Suprapubic skin (tissue), 4 donors: ENCODE data around the gene KCNE2. TPM values are rescaled to one million over a fixed set of nuclear protein-coding genes. Genes with fewer than 3 reads are reported as not detected.
A peak's percentile ranks its signal among the peaks of the same experiment; 100 is the strongest.

Source experiments
- DNase-seq, 2 donors: peaks; one replicate each; pipeline ENCODE4 v3.0.0-alpha.2; 2019; ENCODE audit warnings: low spot score in 2 of 2
- H3K27ac ChIP-seq: fragments of 200-600 bp; sonication (generic); one replicate; pipeline ENCODE4 v1.5.1; 2019
- H3K27me3 ChIP-seq: fragments of 200-600 bp; sonication (generic); one replicate; pipeline ENCODE4 v1.5.1; 2019
- H3K36me3 ChIP-seq: fragments of 200-600 bp; sonication (generic); one replicate; pipeline ENCODE4 v1.5.1; 2019
- H3K4me1 ChIP-seq: fragments of 200-600 bp; sonication (generic); one replicate; pipeline ENCODE4 v1.5.1; 2019
- H3K4me3 ChIP-seq: fragments of 200-600 bp; sonication (generic); one replicate; pipeline ENCODE4 v1.5.1; 2019; ENCODE audit warnings: mild to moderate bottlenecking
- H3K9me3 ChIP-seq: fragments of 200-600 bp; sonication (generic); one replicate; pipeline ENCODE4 v1.5.1; 2019
- EP300 ChIP-seq: sonication (generic); formaldehyde crosslinking; IDR thresholded peaks from one replicate; pipeline ENCODE4 v1.6.1; 2017; ENCODE audit warnings: antibody characterized with exemption
- POLR2A ChIP-seq, 2 donors: fragments of 450-650 bp; IDR thresholded peaks; one replicate each; pipeline ENCODE4 v1.6.1; 2017; ENCODE audit warnings: antibody characterized with exemption in 2 of 2, mild to moderate bottlenecking in 2 of 2, moderate library complexity in 2 of 2
- POLR2AphosphoS5 ChIP-seq, 3 donors: sonication (generic); formaldehyde crosslinking; IDR thresholded peaks; one replicate each; pipeline ENCODE4 v1.6.1; 2017; ENCODE audit warnings: antibody characterized with exemption in 3 of 3
- WGBS: methylation state at CpG from one replicate; pipeline ENCODE4 v1.1.5; 2018; 5-methylcytosine and 5-hydroxymethylcytosine counted together
- total RNA-seq, 4 donors: library from RNA; depleted of rRNA; stranded (reverse); fragments of >200 nt; gene quantifications; one replicate each; pipeline ENCODE4 v1.1.0, GENCODE V29; 2016
- TF ChIP-seq, protein P1 (sequence below), 2 donors: fragments of 200-600 bp in 1 of 2; fragments of 450-650 bp in 1 of 2; sonication (generic) in 1 of 2; IDR thresholded peaks; one replicate each; pipeline ENCODE4 v1.5.1; 2016 to 2019; ENCODE audit warnings: antibody characterized with exemption in 2 of 2, mild to moderate bottlenecking in 1 of 2, moderate library complexity in 1 of 2

KCNE2 gene
- total RNA-seq, 4 donors from 2014 or later, result not detected

DNA sequence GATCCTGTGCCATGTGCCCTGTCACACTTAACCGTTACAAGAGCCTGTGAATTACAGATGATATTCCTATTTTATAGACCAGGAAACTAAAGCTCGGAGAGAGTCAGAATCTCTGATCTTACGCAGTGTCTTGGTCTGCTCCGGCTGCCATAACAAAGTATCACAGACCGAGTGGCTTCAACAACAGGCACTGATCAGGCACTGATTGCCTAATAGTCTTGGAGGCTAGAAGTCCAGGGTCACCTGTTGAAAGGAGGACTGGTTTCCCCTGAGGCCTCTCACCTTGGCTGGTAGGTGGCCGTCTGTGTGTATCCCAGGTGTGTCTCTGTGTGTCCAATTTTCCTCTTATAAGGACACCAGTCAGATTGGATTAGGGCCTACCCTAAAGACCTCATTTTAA, 31.5 kb upstream of the KCNE2 start:
- H3K9me3 ChIP-seq, result no peaks in the 10 kb centered on the region
- no peak for DNase-seq
- H3K36me3 ChIP-seq, result no peaks in the 10 kb centered on the region
- no peak for TF ChIP-seq POLR2A (IDR thresholded peaks at IDR 0.05)
- no peak for TF ChIP-seq POLR2AphosphoS5 (IDR thresholded peaks at IDR 0.05)
- TF ChIP-seq, protein P1, sequence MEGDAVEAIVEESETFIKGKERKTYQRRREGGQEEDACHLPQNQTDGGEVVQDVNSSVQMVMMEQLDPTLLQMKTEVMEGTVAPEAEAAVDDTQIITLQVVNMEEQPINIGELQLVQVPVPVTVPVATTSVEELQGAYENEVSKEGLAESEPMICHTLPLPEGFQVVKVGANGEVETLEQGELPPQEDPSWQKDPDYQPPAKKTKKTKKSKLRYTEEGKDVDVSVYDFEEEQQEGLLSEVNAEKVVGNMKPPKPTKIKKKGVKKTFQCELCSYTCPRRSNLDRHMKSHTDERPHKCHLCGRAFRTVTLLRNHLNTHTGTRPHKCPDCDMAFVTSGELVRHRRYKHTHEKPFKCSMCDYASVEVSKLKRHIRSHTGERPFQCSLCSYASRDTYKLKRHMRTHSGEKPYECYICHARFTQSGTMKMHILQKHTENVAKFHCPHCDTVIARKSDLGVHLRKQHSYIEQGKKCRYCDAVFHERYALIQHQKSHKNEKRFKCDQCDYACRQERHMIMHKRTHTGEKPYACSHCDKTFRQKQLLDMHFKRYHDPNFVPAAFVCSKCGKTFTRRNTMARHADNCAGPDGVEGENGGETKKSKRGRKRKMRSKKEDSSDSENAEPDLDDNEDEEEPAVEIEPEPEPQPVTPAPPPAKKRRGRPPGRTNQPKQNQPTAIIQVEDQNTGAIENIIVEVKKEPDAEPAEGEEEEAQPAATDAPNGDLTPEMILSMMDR (IDR thresholded peaks at IDR 0.05), result no peak
- no peak for TF ChIP-seq EP300
- H3K4me3 ChIP-seq, result no peak overlapping the region
- peaks cover 4% of the 10 kb centered on the region for H3K4me1 ChIP-seq
- no peaks in the 10 kb centered on the region for H3K27me3 ChIP-seq
- no peak overlapping the region for H3K27ac ChIP-seq
- WGBS, result 93% methylated on average over 6 of the region's 6 CpGs

DNA sequence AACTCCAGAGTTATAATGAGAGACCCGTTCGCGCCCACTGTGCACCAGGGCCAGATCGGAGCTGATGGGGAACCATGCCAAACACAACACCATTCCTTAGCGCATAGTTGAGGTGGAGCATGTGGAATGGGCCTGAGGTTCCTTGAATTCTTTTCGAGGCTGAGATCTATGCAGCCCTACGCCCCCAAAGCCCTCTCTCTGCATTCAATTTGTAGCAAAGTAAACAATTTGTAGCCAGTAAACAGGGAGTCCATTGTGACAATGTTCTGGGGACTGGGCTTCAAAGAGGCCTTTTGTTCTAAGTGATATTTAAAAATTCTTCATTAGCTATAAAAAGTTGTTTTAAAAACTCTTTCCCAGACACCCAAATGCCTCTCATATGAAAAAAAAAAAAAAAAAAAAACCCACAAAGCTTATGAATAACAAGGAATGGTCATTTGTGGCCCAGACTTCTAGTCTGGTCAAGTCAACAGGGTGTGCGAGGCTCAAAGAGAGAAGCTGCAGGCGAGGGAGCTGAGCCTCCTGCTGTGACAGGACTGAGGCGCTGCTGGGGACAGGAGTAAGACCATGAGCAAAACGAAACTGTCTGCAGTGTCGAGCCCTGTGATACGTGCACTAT, 30.6 kb upstream of the KCNE2 start:
- DNase-seq, result peak in 1 of 2 donors; percentile 28
- Histone ChIP-seq H3K27me3 (no peaks in the 10 kb centered on the region), H3K4me3 (no peak overlapping the region), H3K27ac (no peak overlapping the region), H3K36me3 (no peaks in the 10 kb centered on the region), H3K9me3 (no peaks in the 10 kb centered on the region), H3K4me1 (peaks cover 4% of the 10 kb centered on the region)
- TF ChIP-seq POLR2AphosphoS5 (IDR thresholded peaks at IDR 0.05), result no peak
- TF ChIP-seq, protein P1 (IDR thresholded peaks at IDR 0.05), result no peak
- no peak for TF ChIP-seq POLR2A (IDR thresholded peaks at IDR 0.05)
- TF ChIP-seq EP300, result no peak
- 83% methylated on average over 13 of the region's 13 CpGs for WGBS

DNA sequence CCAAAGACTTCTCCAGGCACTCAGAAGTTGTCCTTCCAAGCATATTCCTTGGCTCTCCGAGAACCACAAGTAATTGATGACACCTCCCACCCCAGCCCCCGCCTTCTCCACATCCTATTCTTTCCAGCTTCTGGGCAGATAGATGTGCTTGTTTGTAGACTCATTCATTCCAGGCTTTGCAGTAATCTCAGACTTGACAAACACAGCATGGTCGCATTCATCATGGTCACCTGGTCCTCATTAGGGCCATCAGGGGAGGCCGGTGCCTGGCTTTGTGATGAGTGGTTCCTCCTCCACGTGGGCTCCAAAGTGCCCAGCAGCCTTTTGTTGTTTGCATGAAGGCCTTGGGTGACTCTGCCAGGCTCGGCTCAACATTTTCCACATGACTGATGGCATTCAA, 28.5 kb upstream of the KCNE2 start:
- Histone ChIP-seq H3K36me3 (no peaks in the 10 kb centered on the region), H3K4me1 (peaks cover 4% of the 10 kb centered on the region), H3K4me3 (no peak overlapping the region), H3K9me3 (no peaks in the 10 kb centered on the region), H3K27me3 (no peaks in the 10 kb centered on the region), H3K27ac (no peak overlapping the region)
- WGBS, result 66% methylated on average over 6 of the region's 6 CpGs
- TF ChIP-seq, protein P1 (IDR thresholded peaks at IDR 0.05), result no peak
- TF ChIP-seq EP300 (no peak), POLR2AphosphoS5 (IDR thresholded peaks at IDR 0.05) (no peak), POLR2A (IDR thresholded peaks at IDR 0.05) (no peak)
- DNase-seq, result peak in 1 of 2 donors; percentile 77

DNA sequence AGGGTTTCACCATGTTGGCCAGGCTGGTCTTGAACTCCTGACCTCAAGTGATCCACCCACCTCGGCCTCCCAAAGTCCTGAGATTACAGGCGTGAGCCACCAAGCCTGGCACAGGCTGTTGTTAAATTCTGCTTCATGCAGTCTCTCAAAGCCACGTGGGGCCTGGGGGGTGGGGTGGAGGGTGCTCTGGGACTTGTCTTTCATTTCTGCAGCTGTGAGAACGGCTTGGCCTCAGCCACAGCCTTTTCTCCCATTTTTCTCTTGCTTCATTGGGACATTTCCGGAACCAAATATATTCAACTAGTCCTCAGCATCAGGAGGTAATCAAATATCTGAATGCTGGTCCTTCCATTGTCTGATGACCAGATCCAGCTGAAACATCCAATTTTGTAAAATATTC, 27.6 kb upstream of the KCNE2 start:
- TF ChIP-seq EP300 (no peak), POLR2A (IDR thresholded peaks at IDR 0.05) (no peak), POLR2AphosphoS5 (IDR thresholded peaks at IDR 0.05) (no peak)
- TF ChIP-seq, protein P1 (IDR thresholded peaks at IDR 0.05), result no peak
- no peaks in the 10 kb centered on the region for H3K36me3 ChIP-seq
- 60% methylated on average over 5 of the region's 5 CpGs for WGBS
- H3K9me3 ChIP-seq, result no peaks in the 10 kb centered on the region
- H3K27ac ChIP-seq, result no peak overlapping the region
- no peaks in the 10 kb centered on the region for H3K27me3 ChIP-seq
- no peak overlapping the region for H3K4me3 ChIP-seq
- peak in 1 of 2 donors; percentile 32 for DNase-seq
- peaks cover 4% of the 10 kb centered on the region for H3K4me1 ChIP-seq

DNA sequence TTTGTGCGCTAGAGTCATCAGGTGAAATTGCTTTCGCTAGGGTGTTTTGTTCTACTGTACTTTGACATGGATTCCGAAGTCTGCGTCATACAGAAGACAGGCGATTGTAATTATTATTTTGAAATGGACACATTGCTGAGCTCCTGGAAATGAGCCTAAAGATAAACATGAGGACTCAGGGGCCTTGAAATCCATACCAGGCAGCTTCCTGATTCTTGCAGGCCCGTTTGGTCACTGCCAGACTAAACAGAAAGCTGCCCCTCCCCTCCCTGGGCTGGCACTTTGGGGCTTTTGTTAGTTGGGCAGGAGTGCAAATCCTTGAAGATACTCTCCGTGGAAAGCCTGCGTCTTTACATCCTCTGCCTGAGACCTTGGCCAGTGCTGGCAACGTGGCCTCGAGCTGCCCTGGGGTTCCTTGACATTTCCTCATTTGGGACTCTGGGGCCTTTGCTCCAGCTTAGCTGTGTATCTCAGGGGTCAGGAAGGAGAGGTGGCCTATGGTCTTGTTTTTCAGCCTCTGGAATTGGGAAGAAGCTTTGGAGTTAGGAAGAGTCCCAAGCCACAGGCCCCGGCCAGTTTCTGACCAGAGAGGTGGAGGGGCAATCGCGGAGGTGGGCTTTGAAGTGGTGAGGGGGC, 26.9 kb upstream of the KCNE2 start:
- H3K27me3 ChIP-seq, result no peaks in the 10 kb centered on the region
- H3K4me1 ChIP-seq, result peaks cover 4% of the 10 kb centered on the region
- 71% methylated on average over 12 of the region's 13 CpGs for WGBS
- TF ChIP-seq, protein P1 (IDR thresholded peaks at IDR 0.05), result no peak
- TF ChIP-seq POLR2AphosphoS5 (IDR thresholded peaks at IDR 0.05), result no peak
- TF ChIP-seq EP300, result no peak
- DNase-seq, result peak in 1 of 2 donors; percentile 45
- H3K27ac ChIP-seq, result no peak overlapping the region
- no peaks in the 10 kb centered on the region for H3K9me3 ChIP-seq
- no peaks in the 10 kb centered on the region for H3K36me3 ChIP-seq
- no peak overlapping the region for H3K4me3 ChIP-seq
